ENCODE data around the gene APOA1.

- TF ChIP-seq CTCF (IDR thresholded peaks at IDR 0.05) (no peak), POLR2A (IDR thresholded peaks at IDR 0.05) (no peak)
These were observed 43.7 kb downstream of the APOA1 start for GRCh38 chr11:116793772-116794097.
